H1 (cell line): ENCODE results near the gene KCNRG. TPM values are rescaled to one million over a fixed set of nuclear protein-coding genes. Genes with fewer than 3 reads are reported as not detected.

ENCODE experiments used
- CEBPB ChIP-seq: IDR thresholded peaks from 2 replicates; pipeline ENCODE4 v1.6.1; 2012; ENCODE audit warnings: low read depth, low read length
- HDAC2 ChIP-seq, 2 experiments: fragments of 300-600 bp in 1 of 2; sonication (generic) in 1 of 2; IDR thresholded peaks; 2 replicates each; pipeline ENCODE4 v1.6.1; 2011 to 2012; ENCODE audit warnings: low read depth in 2 of 2, low read length in 2 of 2, mild to moderate bottlenecking in 2 of 2, moderate library complexity in 2 of 2, borderline replicate concordance in 1 of 2, inconsistent platforms in 1 of 2
- RBBP5 ChIP-seq: IDR thresholded peaks from 2 replicates; pipeline ENCODE4 v1.7.1; 2012; ENCODE audit warnings: low read depth, mild to moderate bottlenecking, inconsistent platforms, low read length, moderate library complexity, borderline replicate concordance
- TAF7 ChIP-seq: optimal IDR thresholded peaks from 2 replicates; pipeline ENCODE3; 2011; ENCODE audit warnings: low read depth, mild to moderate bottlenecking, inconsistent platforms, low read length, moderate library complexity, borderline replicate concordance
- ZNF274 ChIP-seq: IDR thresholded peaks from 2 replicates; pipeline ENCODE4 v1.7.0; 2012; ENCODE audit warnings: low read length, borderline replicate concordance; ENCODE audit errors: extremely low read depth
- polyA plus RNA-seq, 7 experiments: library from polyadenylated mRNA; depleted of rRNA in 3 of 7; stranded (reverse) in 5 of 7; unstranded in 2 of 7; fragments of >200 nt in 5 of 7; fragments of 200-250 nt in 2 of 7; gene quantifications; 1 replicate in 5 of 7; 2 replicates in 1 of 7; 4 replicates in 1 of 7; pipeline versions ENCODE4 v1.2.1 to v1.2.3, GENCODE V29; 2011 to 2013; ENCODE audit warnings: missing spikeins in 2 of 7, mixed read lengths in 2 of 7
- total RNA-seq: library from RNA; stranded (reverse); fragmentation: NEBNext Ultra II Directional; extraction: Animal tissue kit (Norgen Biotek cat#: 25700); gene quantifications from 2 replicates; pipeline ENCODE4 v1.2.1, GENCODE V29; 2021
- TF ChIP-seq, protein P1 (sequence below): fragments of 300-600 bp; sonication (generic); IDR thresholded peaks from 2 replicates; pipeline ENCODE4 v1.7.1; 2012; ENCODE audit warnings: low read length, moderate library complexity, mild to moderate bottlenecking, inconsistent platforms; ENCODE audit not compliant: insufficient replicate concordance
- TF ChIP-seq, protein P2 (sequence below): IDR thresholded peaks from 2 replicates; pipeline ENCODE4 v1.6.1; 2012; ENCODE audit warnings: low read length, inconsistent platforms

Gene KCNRG
- total and polyA plus RNA-seq, 2 of the 8 experiments (the other 6 are each of a cell fraction or from before 2014, with no cell fraction given) = 0.65 to 1.2 TPM

DNA sequence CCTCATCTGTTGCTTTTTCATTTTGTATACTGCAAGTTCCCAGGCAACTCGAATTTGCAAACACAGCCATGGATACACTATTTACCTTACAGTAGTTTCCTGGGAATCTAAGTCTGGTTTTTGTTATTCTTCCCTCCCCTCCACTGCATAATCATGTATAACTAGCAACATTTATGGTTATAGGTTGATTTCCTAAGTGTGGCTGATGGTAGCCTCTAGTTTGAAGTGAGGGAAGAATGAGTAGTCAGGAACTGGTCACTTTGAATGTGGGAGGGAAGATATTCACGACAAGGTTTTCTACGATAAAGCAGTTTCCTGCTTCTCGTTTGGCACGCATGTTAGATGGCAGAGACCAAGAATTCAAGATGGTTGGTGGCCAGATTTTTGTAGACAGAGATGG is at the start of gene KCNRG (continued):
- TF ChIP-seq, protein P1, sequence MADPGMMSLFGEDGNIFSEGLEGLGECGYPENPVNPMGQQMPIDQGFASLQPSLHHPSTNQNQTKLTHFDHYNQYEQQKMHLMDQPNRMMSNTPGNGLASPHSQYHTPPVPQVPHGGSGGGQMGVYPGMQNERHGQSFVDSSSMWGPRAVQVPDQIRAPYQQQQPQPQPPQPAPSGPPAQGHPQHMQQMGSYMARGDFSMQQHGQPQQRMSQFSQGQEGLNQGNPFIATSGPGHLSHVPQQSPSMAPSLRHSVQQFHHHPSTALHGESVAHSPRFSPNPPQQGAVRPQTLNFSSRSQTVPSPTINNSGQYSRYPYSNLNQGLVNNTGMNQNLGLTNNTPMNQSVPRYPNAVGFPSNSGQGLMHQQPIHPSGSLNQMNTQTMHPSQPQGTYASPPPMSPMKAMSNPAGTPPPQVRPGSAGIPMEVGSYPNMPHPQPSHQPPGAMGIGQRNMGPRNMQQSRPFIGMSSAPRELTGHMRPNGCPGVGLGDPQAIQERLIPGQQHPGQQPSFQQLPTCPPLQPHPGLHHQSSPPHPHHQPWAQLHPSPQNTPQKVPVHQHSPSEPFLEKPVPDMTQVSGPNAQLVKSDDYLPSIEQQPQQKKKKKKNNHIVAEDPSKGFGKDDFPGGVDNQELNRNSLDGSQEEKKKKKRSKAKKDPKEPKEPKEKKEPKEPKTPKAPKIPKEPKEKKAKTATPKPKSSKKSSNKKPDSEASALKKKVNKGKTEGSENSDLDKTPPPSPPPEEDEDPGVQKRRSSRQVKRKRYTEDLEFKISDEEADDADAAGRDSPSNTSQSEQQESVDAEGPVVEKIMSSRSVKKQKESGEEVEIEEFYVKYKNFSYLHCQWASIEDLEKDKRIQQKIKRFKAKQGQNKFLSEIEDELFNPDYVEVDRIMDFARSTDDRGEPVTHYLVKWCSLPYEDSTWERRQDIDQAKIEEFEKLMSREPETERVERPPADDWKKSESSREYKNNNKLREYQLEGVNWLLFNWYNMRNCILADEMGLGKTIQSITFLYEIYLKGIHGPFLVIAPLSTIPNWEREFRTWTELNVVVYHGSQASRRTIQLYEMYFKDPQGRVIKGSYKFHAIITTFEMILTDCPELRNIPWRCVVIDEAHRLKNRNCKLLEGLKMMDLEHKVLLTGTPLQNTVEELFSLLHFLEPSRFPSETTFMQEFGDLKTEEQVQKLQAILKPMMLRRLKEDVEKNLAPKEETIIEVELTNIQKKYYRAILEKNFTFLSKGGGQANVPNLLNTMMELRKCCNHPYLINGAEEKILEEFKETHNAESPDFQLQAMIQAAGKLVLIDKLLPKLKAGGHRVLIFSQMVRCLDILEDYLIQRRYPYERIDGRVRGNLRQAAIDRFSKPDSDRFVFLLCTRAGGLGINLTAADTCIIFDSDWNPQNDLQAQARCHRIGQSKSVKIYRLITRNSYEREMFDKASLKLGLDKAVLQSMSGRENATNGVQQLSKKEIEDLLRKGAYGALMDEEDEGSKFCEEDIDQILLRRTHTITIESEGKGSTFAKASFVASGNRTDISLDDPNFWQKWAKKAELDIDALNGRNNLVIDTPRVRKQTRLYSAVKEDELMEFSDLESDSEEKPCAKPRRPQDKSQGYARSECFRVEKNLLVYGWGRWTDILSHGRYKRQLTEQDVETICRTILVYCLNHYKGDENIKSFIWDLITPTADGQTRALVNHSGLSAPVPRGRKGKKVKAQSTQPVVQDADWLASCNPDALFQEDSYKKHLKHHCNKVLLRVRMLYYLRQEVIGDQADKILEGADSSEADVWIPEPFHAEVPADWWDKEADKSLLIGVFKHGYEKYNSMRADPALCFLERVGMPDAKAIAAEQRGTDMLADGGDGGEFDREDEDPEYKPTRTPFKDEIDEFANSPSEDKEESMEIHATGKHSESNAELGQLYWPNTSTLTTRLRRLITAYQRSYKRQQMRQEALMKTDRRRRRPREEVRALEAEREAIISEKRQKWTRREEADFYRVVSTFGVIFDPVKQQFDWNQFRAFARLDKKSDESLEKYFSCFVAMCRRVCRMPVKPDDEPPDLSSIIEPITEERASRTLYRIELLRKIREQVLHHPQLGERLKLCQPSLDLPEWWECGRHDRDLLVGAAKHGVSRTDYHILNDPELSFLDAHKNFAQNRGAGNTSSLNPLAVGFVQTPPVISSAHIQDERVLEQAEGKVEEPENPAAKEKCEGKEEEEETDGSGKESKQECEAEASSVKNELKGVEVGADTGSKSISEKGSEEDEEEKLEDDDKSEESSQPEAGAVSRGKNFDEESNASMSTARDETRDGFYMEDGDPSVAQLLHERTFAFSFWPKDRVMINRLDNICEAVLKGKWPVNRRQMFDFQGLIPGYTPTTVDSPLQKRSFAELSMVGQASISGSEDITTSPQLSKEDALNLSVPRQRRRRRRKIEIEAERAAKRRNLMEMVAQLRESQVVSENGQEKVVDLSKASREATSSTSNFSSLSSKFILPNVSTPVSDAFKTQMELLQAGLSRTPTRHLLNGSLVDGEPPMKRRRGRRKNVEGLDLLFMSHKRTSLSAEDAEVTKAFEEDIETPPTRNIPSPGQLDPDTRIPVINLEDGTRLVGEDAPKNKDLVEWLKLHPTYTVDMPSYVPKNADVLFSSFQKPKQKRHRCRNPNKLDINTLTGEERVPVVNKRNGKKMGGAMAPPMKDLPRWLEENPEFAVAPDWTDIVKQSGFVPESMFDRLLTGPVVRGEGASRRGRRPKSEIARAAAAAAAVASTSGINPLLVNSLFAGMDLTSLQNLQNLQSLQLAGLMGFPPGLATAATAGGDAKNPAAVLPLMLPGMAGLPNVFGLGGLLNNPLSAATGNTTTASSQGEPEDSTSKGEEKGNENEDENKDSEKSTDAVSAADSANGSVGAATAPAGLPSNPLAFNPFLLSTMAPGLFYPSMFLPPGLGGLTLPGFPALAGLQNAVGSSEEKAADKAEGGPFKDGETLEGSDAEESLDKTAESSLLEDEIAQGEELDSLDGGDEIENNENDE = no peak
- TF ChIP-seq CEBPB (no peak), RBBP5 (no peak), HDAC2 (IDR thresholded peaks at IDR 0.05; ENCODE audit: borderline replicate concordance in 1 of 2, low read depth in 2 of 2, low read length in 2 of 2) (no peak), ZNF274 (no peak), TAF7 (no peak)
- TF ChIP-seq, protein P2, sequence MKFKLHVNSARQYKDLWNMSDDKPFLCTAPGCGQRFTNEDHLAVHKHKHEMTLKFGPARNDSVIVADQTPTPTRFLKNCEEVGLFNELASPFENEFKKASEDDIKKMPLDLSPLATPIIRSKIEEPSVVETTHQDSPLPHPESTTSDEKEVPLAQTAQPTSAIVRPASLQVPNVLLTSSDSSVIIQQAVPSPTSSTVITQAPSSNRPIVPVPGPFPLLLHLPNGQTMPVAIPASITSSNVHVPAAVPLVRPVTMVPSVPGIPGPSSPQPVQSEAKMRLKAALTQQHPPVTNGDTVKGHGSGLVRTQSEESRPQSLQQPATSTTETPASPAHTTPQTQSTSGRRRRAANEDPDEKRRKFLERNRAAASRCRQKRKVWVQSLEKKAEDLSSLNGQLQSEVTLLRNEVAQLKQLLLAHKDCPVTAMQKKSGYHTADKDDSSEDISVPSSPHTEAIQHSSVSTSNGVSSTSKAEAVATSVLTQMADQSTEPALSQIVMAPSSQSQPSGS = no peak
